C4-2B (cell line): Measurements from ENCODE around the gene POGK.

Experiments used
- H3K27ac ChIP-seq: fragments of 450-650 bp; 2 replicates; pipeline ENCODE4 v1.5.1; 2017
- ZFX ChIP-seq: fragments of 450-650 bp; IDR thresholded peaks from 2 replicates; pipeline ENCODE4 v1.6.1; 2017
- TF ChIP-seq, protein P1 (sequence below): fragments of 450-650 bp; conservative IDR thresholded peaks from 2 replicates; pipeline ENCODE4 v1.5.1; 2017; ENCODE audit warnings: mild to moderate bottlenecking

Gene POGK

DNA sequence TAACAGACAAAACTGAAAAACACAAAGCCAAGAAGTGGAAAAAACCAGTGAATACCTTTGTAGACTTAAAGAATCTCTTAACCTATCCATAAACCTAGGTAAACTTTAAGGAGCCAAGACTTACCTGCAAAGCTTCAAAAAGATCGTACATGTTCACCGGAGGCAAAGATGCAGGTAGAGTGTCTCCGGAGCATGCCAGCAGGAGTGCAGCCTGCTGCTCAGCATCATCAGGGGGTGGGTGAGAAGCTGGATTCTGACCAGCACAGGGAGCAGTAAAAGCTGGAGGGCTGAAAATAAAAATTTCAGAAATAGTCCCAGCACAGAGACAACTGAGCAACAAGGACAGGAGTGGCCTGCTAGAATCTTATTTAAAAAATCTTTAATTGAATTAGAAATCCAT lies 18.7 kb downstream of the POGK start:
- H3K27ac ChIP-seq: no peak overlapping the region
- TF ChIP-seq, protein P1, sequence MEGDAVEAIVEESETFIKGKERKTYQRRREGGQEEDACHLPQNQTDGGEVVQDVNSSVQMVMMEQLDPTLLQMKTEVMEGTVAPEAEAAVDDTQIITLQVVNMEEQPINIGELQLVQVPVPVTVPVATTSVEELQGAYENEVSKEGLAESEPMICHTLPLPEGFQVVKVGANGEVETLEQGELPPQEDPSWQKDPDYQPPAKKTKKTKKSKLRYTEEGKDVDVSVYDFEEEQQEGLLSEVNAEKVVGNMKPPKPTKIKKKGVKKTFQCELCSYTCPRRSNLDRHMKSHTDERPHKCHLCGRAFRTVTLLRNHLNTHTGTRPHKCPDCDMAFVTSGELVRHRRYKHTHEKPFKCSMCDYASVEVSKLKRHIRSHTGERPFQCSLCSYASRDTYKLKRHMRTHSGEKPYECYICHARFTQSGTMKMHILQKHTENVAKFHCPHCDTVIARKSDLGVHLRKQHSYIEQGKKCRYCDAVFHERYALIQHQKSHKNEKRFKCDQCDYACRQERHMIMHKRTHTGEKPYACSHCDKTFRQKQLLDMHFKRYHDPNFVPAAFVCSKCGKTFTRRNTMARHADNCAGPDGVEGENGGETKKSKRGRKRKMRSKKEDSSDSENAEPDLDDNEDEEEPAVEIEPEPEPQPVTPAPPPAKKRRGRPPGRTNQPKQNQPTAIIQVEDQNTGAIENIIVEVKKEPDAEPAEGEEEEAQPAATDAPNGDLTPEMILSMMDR: no peak
- no peak for TF ChIP-seq ZFX

DNA sequence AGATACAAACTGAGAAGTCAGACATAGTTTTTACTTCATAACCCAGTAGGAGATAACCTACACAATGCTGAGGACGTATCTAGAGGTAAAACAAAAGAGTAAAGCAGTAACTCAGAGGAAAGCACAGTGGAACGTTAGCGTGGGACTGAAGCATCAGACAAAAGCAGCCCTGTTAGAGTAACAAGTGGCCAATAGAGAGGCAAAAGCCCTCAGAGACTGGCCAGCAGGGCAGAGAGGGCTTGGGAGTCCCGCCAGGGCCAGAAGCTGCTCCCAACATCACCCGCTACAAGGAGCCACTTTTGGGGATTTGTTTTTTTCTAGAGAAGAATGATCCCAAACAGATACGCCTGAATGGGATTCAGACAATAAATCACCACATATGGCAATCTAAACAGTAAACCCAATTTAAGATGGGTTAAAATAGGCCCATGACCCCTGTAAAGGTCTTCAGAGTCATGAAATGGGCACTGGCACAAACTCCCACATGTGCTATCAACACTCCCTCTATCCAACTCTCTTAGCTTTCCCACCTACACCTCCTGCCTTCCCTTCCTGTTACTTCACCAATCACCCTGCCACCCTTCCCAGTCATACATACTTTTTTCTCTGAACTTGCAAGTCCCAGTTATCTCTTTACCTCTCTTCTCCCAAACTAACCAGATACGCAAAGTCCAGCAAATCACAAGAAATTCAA lies 19.6 kb downstream of the POGK start:
- H3K27ac ChIP-seq: no peak overlapping the region
- TF ChIP-seq ZFX: no peak
- TF ChIP-seq, protein P1: no peak

DNA sequence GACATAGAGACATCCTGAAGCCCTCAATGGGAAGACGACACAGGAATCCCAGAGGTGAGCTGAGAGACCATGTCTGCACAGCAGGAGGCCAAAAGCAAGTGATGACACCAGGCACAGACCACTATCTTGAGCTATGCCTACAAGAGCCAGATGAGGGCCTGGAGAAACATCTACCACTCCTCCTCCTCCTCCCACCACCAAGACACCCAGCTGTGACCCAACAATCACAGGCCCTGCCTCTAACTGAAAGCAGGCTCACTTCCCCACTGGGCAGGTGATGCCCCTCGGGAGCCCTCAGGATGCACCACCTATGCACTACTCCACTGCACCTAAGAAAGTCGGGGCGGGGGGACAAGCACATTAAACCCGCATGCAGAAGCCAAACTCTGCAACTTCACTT lies 20.3 kb downstream of the POGK start:
- H3K27ac ChIP-seq: no peak overlapping the region
- TF ChIP-seq ZFX: no peak
- TF ChIP-seq, protein P1: no peak

DNA sequence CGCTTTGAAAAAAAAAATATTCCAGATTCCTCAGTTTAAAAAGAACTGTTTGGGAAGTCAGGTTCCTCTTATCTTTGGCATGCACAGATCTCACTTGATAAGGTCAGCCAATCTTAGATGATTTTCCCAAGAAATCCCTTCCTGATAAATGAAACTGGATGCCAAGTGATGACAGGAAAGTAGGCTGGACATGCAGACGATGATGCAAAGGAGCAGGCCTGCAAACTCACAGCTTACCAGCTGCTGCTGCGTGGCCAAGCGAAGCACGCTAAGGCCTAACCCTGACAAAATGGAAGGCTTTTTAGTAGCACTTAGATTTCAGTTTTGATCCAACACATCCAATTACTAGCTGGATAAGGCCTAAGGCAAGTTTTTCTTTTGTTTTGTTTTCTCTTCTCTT lies 26.7 kb downstream of the POGK start:
- TF ChIP-seq, protein P1: no peak
- TF ChIP-seq ZFX: no peak
- no peak overlapping the region for H3K27ac ChIP-seq

DNA sequence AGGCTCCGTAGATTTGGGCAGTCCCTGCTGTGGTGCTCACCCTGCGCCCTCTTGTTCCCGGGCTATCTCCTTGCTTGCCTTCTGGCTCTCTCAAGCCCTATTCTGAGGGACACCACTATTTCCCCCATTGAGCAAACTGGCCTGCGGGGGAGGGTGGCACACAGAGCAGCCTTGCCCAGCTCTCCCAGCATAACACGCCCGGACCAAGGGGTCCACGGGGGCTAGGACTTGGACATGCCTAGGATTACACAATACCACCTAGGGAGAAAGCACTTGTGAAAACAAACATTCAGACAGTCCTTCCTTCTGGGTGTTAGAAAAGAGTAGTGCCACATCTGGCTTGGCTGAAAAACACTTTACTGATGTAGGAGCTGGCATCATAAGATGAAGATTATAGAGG lies 29.4 kb downstream of the POGK start:
- no peak overlapping the region for H3K27ac ChIP-seq
- TF ChIP-seq, protein P1: no peak
- TF ChIP-seq ZFX: no peak

DNA sequence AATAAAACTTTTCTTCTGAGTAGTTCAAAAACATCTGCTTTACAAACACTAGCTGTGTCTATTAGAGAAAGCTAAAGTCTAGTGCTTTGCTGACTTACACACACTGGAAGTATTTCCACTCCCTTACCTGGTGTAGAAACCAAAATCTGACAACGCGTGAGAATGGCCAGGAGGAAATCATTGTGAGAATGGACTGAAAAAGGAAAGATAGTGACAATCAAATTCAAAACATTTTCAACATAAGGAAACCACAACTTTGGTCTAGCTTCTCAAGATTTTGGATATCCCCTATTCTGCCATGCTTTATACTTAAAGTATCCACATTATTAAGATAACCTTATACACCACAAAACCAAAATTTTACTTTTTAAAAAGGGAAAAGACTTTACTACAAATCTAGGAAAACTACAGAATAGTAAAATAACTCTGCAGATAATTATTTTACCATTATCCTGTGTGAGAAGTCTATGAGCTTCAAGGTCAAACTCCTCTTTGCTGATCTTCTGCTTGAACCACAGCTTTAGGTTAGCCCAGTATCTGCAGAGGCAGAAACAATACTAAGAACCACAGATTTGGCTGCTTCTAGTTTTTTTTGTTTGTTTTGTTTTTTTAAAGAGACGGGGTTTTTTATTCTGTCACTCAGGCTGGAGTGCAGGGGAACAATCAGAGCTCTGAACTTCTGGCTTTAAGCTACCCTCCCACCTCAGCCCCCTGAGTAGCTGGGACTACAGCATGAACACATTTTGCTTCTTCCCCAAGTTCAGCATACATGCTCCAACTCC lies 30.2 kb downstream of the POGK start:
- no peak overlapping the region for H3K27ac ChIP-seq
- TF ChIP-seq, protein P1: no peak
- no peak for TF ChIP-seq ZFX

DNA sequence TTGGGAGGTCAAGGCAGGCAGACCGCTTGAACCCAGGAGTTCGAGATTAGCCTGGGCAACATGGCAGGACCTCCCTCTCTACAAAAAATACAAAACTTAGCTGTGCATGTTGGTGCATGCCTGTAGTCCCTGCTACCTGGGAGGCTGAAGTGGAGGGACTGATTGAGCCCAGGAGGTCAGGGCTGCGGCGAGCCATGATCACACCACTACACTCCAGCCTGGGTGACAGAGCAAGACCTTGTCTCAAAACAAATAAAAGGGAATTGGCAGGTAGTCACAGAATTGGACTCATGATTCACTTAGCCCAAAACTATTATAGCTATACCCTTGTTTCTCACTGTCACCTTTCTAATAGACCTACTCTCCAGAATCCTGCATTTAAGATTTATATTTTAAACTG lies 31.3 kb downstream of the POGK start:
- TF ChIP-seq, protein P1: no peak
- no peak for TF ChIP-seq ZFX
- no peak overlapping the region for H3K27ac ChIP-seq
